NT2/D1 (cell line): ENCODE results near the gene MEX3A.

Source experiments
- SUZ12 ChIP-seq: IDR thresholded peaks from 2 replicates; pipeline ENCODE4 v1.6.1; 2011; ENCODE audit not compliant: insufficient read length, insufficient read depth; ENCODE audit errors: extremely low read depth
- ZNF274 ChIP-seq: IDR thresholded peaks from 2 replicates; pipeline ENCODE4 v1.6.1; 2011; ENCODE audit warnings: mild to moderate bottlenecking, low read depth, low read length

DNA sequence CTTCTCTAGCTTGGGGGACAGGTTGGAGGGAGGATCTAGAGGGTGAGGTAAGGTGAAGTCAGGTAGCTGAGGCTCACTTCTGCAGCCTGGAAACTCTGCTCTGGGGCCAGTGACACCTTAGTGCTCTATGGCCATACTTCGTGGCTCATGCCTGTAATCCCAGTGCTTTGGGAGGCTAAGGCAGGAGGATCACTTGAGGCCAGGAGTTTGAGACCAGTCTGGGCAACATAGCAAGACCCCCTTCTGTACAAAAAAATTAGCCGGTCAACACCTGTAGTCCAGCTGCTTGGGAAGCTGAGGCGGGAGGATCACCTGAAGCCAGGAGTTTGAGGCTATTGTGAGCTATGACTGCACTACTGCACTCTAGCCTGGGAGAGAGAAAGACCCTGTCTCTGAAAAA is 38.1 kb upstream of the MEX3A start:
- TF ChIP-seq SUZ12, result no peak
- TF ChIP-seq ZNF274, result no peak
